ENCODE results near the gene APBA1. TPM values are rescaled to one million over a fixed set of nuclear protein-coding genes. Genes with fewer than 3 reads are reported as not detected.

APBA1 gene
- total and polyA plus RNA-seq, 9 of the 15 experiments (the other 6 are each of a cell fraction or from before 2014, with no cell fraction given) = 0.01 to 0.02 TPM; not detected in 7

DNA sequence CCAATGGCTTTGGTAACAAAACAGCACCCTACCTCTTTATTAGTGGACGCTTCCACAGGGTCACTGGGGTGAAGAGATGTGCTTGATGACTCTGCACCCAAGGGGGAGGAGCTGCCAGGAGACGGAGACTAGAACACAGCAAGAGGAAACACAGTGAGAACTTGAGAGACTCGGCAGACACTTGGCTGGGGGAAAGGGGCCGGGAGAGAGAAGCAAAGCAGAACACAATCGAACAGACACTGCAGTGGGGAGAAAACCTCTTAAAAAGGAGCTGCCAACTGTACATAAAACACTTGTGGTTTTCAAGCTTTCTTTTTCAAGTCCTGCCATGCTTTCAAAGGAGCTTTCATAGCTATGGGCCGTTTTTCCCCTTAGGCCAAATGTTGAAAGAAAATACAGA lies 196.2 kb downstream of the APBA1 start:
- intact Hi-C loops (cut with micrococcal nuclease) = no loop called here
- no peaks in the 10 kb centered on the region for H3K36me3 ChIP-seq (ENCODE audit: control insufficient read depth, insufficient read depth, low read length)
- DNase-seq (ENCODE audit: extremely low read depth in 1 of 4, low spot score in 3 of 4) = no peak
- no peak overlapping the region for H3K27ac ChIP-seq (ENCODE audit: extremely low read depth, low read depth, low read length)
- H3K9ac ChIP-seq (ENCODE audit: insufficient read depth in 1 of 2, low read depth in 2 of 2, low read length in 2 of 2) = no peak overlapping the region
- H3K27me3 ChIP-seq (ENCODE audit: control insufficient read depth in 2 of 2, insufficient read depth in 2 of 2, low read length in 2 of 2) = no peaks in the 10 kb centered on the region
- FAIRE-seq = no peak
- H3K4me2 ChIP-seq (ENCODE audit: insufficient read depth, low read length) = no peak overlapping the region
- POLR2A ChIA-PET = no interaction called here
- no peak overlapping the region for H3K4me3 ChIP-seq
- no peaks in the 10 kb centered on the region for H3K79me2 ChIP-seq (ENCODE audit: control insufficient read depth, insufficient read depth, low read length)
- H3K9me3 ChIP-seq (replicated peaks; ENCODE audit: control insufficient read depth, insufficient read depth, low read depth, low read length) = no peaks in the 10 kb centered on the region
- ATAC-seq = no peak
- no TSS peak for BruUV-seq (replicated peaks)
- in situ Hi-C loops (cut with MboI) = no loop called here
- no peak for TF ChIP-seq PCBP1 (IDR thresholded peaks at IDR 0.05; ENCODE audit: low read depth, low read length, poor library complexity, severe bottlenecking)
- TF ChIP-seq ZNF143 (CRISPR knock-in tag; IDR thresholded peaks at IDR 0.05) = no peak
- no peak for TF ChIP-seq YY1 (IDR thresholded peaks at IDR 0.05; ENCODE audit: borderline replicate concordance in 1 of 3, control insufficient read depth in 1 of 3, extremely low read depth in 1 of 3, insufficient read depth in 3 of 3, insufficient read length in 1 of 3, insufficient replicate concordance in 2 of 3, low read depth in 1 of 3, low read length in 2 of 3)
- TF ChIP-seq ZKSCAN8 (CRISPR knock-in tag; IDR thresholded peaks at IDR 0.05) = no peak
- TF ChIP-seq JUN (IDR thresholded peaks at IDR 0.05; ENCODE audit: borderline replicate concordance, low read depth, low read length) = no peak
- TF ChIP-seq JUN (CRISPR knock-in tag; IDR thresholded peaks at IDR 0.05; ENCODE audit: borderline replicate concordance) = no peak
- TF ChIP-seq SIN3B (IDR thresholded peaks at IDR 0.05; ENCODE audit: low read depth) = no peak
- no peak for TF ChIP-seq PHF21A (IDR thresholded peaks at IDR 0.05; ENCODE audit: borderline replicate concordance, low read depth)
- TF ChIP-seq, protein P1, sequence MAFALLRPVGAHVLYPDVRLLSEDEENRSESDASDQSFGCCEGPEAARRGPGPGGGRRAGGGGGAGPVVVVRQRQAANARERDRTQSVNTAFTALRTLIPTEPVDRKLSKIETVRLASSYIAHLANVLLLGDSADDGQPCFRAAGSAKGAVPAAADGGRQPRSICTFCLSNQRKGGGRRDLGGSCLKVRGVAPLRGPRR (CRISPR knock-in tag; IDR thresholded peaks at IDR 0.05) = no peak
- no peak for TF ChIP-seq STAG1 (CRISPR knock-in tag; IDR thresholded peaks at IDR 0.05; ENCODE audit: borderline replicate concordance)
- no peak for TF ChIP-seq RBM34 (IDR thresholded peaks at IDR 0.05; ENCODE audit: borderline replicate concordance, insufficient read depth, low read length)
- TF ChIP-seq ZBTB8A (IDR thresholded peaks at IDR 0.05; ENCODE audit: partially characterized antibody) = no peak
- no peak for TF ChIP-seq ZNF146 (CRISPR knock-in tag; IDR thresholded peaks at IDR 0.05; ENCODE audit: unreplicated experiment)
- no peak for TF ChIP-seq GTF2F1 (IDR thresholded peaks at IDR 0.05; ENCODE audit: low read depth, low read length)
- TF ChIP-seq ZNF780A (CRISPR knock-in tag; IDR thresholded peaks at IDR 0.05) = no peak
- no peak for TF ChIP-seq ZNF668 (CRISPR knock-in tag; IDR thresholded peaks at IDR 0.05)
- TF ChIP-seq, protein P2, sequence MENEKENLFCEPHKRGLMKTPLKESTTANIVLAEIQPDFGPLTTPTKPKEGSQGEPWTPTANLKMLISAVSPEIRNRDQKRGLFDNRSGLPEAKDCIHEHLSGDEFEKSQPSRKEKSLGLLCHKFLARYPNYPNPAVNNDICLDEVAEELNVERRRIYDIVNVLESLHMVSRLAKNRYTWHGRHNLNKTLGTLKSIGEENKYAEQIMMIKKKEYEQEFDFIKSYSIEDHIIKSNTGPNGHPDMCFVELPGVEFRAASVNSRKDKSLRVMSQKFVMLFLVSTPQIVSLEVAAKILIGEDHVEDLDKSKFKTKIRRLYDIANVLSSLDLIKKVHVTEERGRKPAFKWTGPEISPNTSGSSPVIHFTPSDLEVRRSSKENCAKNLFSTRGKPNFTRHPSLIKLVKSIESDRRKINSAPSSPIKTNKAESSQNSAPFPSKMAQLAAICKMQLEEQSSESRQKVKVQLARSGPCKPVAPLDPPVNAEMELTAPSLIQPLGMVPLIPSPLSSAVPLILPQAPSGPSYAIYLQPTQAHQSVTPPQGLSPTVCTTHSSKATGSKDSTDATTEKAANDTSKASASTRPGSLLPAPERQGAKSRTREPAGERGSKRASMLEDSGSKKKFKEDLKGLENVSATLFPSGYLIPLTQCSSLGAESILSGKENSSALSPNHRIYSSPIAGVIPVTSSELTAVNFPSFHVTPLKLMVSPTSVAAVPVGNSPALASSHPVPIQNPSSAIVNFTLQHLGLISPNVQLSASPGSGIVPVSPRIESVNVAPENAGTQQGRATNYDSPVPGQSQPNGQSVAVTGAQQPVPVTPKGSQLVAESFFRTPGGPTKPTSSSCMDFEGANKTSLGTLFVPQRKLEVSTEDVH (IDR thresholded peaks at IDR 0.05; ENCODE audit: low read depth, partially characterized antibody) = no peak
- TF ChIP-seq, protein P3, sequence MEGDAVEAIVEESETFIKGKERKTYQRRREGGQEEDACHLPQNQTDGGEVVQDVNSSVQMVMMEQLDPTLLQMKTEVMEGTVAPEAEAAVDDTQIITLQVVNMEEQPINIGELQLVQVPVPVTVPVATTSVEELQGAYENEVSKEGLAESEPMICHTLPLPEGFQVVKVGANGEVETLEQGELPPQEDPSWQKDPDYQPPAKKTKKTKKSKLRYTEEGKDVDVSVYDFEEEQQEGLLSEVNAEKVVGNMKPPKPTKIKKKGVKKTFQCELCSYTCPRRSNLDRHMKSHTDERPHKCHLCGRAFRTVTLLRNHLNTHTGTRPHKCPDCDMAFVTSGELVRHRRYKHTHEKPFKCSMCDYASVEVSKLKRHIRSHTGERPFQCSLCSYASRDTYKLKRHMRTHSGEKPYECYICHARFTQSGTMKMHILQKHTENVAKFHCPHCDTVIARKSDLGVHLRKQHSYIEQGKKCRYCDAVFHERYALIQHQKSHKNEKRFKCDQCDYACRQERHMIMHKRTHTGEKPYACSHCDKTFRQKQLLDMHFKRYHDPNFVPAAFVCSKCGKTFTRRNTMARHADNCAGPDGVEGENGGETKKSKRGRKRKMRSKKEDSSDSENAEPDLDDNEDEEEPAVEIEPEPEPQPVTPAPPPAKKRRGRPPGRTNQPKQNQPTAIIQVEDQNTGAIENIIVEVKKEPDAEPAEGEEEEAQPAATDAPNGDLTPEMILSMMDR (IDR thresholded peaks at IDR 0.05 in 2 of 3, conservative IDR thresholded peaks at IDR 0.05 in 1 of 3; ENCODE audit: insufficient read depth in 2 of 3, low read depth in 1 of 3, low read length in 3 of 3) = no peak
- no peak overlapping the region for H2AFZ ChIP-seq (ENCODE audit: low read depth, low read length)
- 0% methylated on average over 6 of the region's 6 CpGs for WGBS (ENCODE audit: insufficient coverage, low coverage, missing lambda C conversion rate)
- CTCF ChIA-PET (ENCODE audit: low intra/inter-chr PET ratio) = no interaction called here
- H4K20me1 ChIP-seq (replicated peaks; ENCODE audit: control insufficient read depth, insufficient read depth, low read length) = no peaks in the 10 kb centered on the region
- H3K9me1 ChIP-seq (ENCODE audit: control insufficient read depth, insufficient read depth, low read length) = no peaks in the 10 kb centered on the region
- H3K4me1 ChIP-seq (replicated peaks in 1 of 2; ENCODE audit: control insufficient read depth in 2 of 2, insufficient read depth in 2 of 2, low read length in 2 of 2) = no peaks in the 10 kb centered on the region
